Sciatic nerve (tissue), 2 donors: ENCODE data around the gene TTLL11. TPM values are rescaled to one million over a fixed set of nuclear protein-coding genes. Genes with fewer than 3 reads are reported as not detected.

Source experiments
- ATAC-seq: fragments of 200-7000 bp; cut with Tn5 transposase; one replicate; pipeline ENCODE4 v1.9.1; 2020; ENCODE audit warnings: mild to moderate bottlenecking, moderate library complexity
- DNase-seq: peaks from one replicate; pipeline ENCODE4 v3.0.0-alpha.2; 2020; ENCODE audit warnings: low spot score
- intact Hi-C: fragments of 100-400 bp; cut with DNase I; formaldehyde crosslinking; loops from one replicate; pipeline ENCODE4 v1.14.2; 2022
- total RNA-seq: library from RNA; stranded (reverse); fragmentation: NEBNext Ultra II Directional; extraction: Animal tissue kit (Norgen Biotek cat#: 25700); gene quantifications from one replicate; pipeline ENCODE4 v1.2.1, GENCODE V29; 2021
- donor health status: DM: no; HTN: no; CAD: no.
- donor health status: DM: no; HTN: no; CAD: no.

The TTLL11 gene
- total RNA-seq, 1 donor from 2014 or later, result 14.2 TPM

DNA sequence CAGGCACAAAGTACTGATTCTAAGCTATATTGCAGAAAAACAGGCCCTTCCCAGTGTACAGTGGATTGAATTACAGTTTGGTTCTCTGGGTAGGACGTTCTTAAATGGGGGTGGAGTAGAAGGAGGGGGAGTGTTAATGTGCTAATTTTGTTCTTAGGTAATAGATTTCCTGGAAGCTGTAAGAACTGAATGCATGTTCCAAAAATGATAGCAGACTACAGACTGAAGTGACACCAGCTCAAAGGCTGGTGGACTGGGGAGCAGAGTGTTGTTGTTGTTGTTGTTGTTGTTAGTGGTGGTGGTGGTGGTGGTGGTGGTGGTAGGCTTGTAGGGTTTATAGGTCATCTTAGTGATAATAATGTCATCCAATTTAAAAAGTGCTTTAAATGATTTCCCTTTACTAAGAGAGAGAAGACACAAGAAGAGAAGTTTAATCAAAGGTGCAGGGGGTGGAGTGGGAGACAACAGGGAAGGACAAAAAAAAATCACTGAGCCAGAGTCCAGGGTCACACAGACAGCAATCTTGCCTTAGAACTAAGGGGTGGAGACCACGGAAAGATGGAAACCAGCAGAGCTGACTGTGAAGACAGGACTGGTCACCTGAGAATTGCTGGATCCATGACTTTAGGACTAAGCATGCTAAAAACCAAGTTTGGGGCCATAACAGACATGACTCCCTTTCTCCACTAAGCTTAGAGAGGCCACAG is 27.0 kb downstream of the TTLL11 start:
- ATAC-seq (no peak), DNase-seq (no peak)
- intact Hi-C loops, result no loop called here

DNA sequence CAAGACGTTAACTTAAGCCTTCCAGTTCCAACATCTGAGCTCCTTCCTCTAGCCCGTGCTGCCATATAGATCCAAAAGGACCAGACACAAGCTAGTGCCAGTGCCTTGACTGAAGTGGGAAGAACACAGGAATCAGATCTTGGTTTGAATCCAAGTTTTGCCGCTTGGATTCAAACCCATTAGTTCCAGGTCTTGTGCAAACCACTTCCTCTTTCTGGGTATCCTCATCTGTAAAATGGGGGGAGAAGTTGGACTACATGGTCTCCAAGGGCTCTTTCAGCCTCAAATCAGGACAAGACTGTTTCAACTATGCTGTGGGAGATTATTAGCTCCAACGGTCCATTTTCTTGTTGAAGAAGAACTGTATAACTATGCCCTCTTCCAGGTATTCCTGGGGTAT is 32.6 kb downstream of the TTLL11 start:
- no peak for ATAC-seq
- no peak for DNase-seq
- intact Hi-C loops, result no loop called here

DNA sequence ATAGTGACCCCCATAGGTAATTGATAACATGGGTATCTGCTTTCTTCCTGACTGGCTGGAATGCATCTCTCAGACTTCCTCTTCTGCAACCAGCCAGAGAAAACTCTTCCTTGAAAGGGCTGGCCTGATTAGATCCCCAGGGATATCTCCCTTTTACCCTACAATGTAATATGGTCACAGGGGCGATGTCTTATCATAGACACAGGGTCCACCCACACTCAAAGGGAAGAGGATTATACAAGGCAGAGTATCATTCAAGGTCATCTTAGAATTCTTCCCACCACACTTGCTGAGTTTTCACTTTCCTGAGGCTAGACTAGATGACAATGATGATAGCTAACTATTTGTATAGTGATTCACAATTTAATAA is 33.2 kb downstream of the TTLL11 start:
- no peak for DNase-seq
- no peak for ATAC-seq
- intact Hi-C loops, result no loop called here

DNA sequence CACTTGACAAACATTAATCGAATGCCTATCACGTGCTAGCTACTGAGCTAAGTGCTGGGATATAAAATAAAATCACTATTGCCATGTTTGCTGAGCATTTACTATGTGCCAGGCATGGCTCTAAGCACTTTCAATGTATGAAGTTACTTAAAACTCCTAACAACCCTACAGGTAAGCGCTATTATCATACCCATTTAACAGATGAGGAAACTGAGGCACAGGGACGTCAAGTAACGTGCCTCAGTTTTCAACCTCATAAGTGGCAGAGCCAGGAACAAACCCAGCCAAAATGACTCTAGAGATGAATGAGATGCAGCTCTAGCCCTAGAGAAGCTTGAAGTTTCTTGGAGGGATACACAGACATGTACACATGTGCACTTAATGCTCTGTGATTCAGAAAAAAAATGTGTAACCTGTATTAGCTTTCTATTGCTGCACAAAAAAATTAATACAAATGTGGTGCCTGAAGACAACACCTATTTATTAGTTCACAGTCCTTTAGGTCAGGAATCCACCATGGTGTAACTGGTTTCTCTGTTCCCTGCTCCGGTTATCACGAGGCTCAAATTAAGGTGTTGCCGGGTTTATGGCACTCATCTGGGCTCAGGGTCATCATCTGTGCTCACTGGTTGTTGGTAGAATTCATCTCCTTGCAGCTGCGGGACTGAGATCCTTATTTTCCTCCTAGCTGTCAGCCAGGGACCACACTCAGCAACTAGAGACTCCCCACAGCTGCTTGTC is 33.7 kb downstream of the TTLL11 start:
- DNase-seq (no peak), ATAC-seq (no peak)
- intact Hi-C loops, result no loop called here

DNA sequence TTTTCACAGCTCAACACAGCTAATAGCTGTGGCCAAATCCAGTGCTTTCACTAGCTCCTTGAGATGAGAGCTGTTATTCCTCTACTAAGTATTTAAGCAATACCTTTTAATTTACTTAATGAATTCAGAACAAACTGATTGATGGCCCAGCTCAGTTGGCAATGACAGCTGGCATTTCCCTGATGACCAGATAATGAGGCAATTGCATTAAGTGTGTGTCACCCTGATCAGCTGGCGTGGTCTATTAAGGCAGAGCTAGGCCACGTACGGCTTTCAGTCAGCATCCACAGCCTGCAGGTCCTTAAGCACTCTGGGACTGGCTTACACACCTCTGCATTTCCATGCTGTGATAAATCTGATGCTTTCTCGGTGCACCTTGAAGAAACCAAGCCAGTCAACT is 34.4 kb downstream of the TTLL11 start:
- intact Hi-C loops, result no loop called here
- DNase-seq (no peak), ATAC-seq (no peak)

DNA sequence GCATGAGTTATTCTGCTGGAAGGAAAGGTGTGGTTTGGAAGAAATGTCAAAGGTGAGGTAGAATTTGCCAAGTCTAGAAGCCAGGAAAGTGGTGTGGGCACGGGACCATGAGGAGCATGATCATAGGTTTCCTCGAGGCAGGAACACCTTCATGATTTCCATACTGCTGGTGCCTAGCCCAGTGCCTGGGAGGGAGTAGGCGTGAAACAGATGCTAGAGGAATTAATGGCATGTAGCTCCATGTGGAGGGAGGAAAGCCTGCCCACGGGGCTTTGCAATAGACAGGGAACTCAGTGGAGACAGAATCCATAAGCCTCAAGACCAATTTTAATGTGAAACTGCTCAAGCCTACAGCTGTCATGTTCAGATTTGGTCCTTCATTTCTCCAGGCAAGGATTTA is 35.1 kb downstream of the TTLL11 start:
- ATAC-seq, result no peak
- no peak for DNase-seq
- intact Hi-C loops, result no loop called here

DNA sequence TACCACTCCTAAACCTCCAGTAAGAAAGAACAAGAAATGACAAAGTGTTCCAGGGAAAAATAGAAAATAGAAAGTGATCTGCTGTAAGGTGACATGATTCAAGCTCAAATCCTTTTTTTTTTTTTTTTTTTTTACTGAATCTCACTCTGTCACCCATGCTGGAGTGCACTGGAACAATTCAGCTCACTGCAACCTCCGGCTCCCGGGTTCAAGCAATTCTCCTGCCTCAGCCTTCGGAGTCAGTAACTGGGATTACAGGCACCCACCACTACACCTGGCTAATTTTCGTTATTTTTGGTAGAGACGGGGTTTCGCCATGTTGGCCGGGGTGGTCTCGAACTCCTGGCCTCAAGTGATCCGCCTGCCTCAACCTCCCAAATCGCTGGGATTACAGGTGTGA is 35.9 kb downstream of the TTLL11 start:
- intact Hi-C loops, result no loop called here
- DNase-seq, result no peak
- no peak for ATAC-seq

DNA sequence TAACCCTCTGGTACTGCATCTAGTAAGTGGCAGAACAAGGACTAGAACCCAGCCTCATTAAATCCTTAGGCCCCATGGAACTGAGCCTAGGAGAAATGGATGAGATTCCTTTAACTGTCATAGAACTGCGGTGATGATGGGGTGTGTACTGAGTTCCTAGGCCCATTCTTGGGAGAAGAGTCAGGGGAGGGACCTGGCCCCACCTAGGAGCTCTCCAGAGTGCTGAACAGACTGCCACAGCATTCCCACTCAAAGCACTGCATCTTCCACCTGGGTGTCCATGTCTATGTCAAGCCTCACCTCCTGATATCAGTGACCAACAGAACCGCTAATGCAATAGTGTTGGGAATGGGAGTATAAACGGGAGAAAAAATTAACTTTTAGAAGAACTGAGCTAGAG is 36.6 kb downstream of the TTLL11 start:
- DNase-seq (no peak), ATAC-seq (no peak)
- intact Hi-C loops, result no loop called here

DNA sequence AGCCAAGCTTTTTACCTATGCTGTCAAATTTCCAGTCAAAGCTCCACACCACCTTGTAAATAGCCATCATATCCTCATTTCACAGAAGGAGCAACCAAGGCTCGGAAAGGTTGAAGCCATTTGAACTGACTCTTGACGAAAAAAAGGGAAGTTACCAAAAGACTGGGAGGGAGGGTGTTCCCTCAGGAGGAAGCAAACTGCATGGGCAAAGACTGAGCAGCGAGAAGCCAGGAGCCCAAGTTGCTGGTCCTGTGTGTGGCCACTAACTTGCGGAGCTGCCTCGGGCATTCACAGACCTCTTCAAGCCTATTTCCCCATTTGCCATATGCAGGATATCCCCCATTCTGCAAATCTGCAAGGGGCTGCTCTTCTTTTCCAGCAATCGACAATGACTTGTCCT is 37.4 kb downstream of the TTLL11 start:
- no peak for DNase-seq
- intact Hi-C loops, result no loop called here
- no peak for ATAC-seq

DNA sequence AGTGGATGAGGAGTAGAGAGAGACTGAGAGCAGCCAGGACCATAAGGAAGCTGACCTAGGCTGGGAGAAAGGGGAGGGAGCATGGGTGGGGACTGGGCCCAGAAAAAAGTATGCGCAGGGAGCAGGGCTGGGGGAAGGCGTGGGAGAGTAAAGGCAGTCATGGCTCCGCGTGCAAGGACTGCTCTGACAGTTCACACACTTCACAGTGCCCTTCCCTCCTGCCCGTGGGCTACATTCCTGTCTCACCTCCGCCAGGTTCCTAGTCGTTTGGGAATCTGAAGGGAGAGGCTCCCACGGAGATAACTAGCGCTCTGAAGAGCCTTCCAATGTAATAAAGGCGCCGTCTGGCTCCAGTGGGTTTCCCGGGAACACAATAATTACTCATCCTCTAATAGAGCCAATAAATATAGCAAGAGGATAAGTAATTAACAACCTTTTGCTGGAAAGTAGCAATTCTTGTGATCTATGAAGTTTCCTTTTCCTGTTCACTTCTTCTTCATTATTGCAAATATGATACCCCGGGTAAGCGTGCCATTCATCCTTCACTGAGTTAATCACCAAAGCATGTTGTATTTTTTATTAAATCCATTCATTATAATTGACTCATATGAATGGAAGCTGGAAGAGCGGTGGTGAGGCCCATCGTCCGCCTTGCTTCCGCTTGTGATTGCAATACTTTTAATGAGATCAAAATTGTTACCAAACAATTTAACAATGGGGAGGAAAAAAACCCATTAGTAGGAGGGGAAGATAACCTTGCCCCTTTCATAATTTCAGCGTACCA is 39.3 kb downstream of the TTLL11 start:
- ATAC-seq, result no peak
- intact Hi-C loops, result no loop called here
- no peak for DNase-seq

DNA sequence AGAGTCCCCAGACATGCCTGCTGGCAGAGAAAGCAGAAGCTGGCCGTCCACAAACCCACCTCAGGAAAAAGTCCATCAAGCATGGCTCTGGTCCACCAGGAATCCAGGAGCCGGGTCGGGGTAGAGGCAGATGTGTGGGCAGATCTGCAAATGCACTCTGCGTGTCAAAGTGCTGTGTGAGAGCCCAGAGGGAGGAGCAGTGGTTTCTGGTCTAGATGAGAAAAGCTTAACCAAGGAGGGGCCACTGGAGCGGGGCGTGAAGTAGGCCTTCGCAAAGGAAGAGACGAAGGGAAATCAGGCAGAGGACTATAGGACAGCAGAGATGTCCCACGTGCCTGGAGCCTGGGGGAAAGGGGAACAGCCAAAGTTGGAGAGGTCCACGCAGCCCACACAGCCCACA is 40.0 kb downstream of the TTLL11 start:
- no peak for ATAC-seq

DNA sequence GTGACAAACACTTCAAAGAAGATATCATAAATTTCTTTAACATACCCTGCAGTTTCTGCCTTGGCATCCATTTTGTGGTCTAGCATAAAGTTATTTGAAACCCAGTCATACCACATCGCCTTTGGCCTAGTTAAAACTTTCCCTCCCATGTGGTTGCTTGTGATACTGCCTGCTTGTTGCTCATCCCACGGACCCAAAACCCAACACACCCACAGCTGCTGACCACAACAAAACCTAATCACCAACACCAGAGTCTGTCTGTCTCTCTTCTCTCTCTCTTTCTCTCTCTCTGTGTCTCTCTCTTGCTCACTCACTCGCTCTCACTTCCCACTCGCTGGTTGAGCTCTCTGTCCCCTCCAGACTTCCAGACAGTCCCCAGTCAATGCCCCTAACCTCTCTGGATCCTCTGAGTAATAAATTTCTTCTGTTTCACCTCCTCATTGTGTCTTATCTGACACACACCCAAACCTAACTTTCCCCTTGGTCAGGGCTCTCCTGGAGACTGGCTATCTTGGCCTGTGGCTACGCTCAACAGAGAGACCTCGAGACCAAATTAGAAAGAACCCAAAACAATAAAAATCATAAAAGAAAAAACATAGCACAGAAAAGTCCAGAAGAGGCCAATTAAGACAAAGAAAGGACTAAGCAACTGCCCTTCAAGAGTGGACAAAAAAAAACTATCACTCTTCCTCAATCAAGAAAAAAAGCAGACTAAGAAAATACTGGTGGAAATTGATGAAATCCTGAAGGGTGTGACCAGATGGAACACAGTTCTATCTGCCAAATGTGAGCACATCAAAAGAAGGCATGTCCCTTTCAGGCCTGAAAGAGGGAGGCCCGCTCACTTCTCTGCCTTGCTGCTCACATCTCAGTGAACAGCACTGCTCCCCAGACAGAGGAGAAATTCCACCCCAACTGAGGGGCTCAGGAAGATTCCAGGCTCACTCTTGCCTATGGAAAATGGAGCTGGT is 41.5 kb downstream of the TTLL11 start:
- intact Hi-C loops, result no loop called here
- no peak for DNase-seq
- no peak for ATAC-seq

More for the DNA sequence above, 40.0 kb downstream of the TTLL11 start:
- intact Hi-C loops, result no loop called here
- DNase-seq, result no peak

DNA sequence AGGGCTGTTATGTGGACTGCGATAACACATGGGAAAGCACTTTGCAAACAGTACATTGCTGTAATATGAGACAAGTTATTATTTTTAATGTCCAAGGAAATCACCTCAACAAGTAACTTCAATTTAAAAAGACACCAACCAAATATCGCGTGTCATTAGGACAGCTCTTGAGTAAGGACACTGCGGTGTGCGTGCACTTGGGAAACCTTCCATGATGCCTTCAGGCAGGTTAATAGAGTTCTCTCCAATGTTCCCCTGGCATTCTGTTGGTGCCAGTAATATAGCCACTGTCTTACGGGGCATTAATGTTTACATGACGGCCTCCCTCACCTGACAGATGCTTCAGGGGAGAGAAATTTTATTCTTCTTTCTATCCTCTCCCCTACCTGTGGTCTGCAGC is 42.9 kb downstream of the TTLL11 start:
- intact Hi-C loops, result no loop called here
- no peak for DNase-seq
- no peak for ATAC-seq

DNA sequence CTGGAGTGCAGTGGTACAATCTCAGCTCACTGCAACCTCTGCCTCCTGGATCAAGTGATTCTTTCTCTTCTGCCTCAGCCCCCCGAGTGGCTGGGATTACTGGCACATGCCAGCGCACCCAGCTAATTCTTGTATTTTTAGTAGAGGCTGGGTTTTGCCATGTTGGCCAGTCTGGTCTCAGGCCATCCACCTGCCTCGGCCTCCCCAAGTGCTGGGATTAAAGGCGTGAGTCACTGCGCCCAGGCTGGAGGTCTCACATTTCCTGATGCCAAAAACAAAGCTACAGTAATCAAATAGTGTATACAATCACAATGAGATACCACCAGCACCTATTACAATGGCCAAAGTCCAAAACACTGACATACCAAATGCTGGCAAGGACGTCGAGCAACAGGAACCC is 51.1 kb downstream of the TTLL11 start:
- ATAC-seq (no peak), DNase-seq (no peak)
- intact Hi-C loops, result no loop called here

DNA sequence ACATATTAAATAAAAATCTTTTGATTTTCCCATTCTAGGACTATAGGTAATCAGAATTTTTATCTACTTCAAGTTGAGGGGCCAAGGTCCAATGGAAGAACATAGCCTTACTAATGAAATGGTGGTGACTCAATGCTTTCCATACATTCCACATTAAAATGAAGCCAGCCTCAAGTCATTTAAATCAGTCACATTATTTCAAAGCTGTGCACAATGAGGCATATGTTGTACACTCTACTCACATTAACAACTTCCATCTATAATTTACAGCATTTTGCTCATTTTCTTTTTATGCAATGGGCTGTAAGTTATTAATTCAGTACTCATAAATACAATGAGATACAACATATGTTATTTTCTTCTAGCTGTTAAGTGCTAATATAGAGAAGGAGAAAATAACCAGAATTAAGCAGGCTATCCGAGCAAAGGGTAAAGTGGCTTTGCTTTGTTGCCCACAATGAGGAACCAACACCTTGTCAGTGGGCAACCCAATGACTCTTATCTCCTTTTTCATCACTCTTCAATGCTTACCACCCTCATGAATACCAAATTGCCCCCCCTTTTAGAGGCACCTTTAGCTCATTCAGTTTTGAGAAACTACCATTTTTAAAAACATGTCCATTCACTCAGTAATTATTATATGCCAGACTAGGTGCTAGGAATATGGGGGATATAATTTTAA is 52.4 kb downstream of the TTLL11 start:
- no peak for ATAC-seq
- DNase-seq, result no peak
- intact Hi-C loops, result no loop called here

DNA sequence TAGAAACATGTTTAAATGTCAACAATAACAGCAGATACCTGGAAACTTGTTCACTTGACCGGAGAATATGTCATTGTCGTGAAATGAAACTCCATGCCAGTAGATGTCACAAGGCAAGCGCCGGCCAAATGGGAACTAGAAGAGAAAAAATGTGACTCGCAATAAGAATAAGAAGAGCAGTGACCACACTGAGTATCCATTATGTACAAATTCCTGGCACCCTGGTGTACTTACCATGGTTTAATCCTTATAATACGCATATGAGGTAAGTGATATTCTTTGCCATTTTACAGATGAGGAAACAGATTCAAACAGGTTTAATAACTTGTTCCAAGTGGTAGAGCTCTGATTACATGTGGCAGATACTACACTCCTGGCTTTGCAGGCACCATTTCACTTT is 53.9 kb downstream of the TTLL11 start:
- ATAC-seq (no peak), DNase-seq (no peak)
- intact Hi-C loops, result no loop called here

DNA sequence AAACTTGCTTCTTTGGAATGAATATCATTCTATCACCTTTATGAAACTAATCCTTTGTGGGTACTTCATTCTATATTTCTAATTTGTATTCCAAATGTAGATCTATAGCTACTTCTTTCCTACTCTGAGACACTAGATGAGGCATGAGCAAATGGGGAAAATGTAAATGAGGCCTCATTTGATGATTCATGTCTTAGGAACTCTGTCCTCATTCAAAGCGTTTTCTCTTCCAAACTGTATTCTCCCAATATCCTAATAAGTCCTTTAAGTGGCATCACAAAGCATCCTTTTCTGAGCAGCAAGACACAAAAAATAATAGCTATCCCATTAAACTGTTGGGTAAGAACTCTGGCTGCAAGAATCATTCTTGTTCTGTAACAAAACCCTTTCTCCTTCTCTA is 56.1 kb downstream of the TTLL11 start:
- intact Hi-C loops, result no loop called here
- no peak for DNase-seq
- ATAC-seq, result no peak

DNA sequence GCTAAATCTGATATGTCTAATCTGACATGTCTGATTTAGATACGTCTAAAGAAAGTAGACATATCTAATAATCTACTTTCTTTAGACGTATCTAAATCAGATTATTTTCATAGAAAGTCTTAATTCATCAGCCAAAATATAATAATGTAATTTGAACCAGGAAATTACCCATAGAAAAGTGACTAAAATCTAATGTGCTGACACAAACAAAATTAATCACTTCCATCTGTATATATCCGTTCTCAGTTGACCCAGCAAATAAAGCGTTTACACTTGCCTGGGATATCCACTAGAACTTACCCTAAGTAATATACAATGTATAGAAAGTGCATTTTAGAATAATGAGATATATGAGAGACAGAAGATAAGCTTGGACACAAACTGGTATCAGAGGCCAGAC is 56.7 kb downstream of the TTLL11 start:
- intact Hi-C loops, result no loop called here
- no peak for DNase-seq
- no peak for ATAC-seq
